MM.1S (cell line): ENCODE data around the gene ITGB8.

Source experiments
- DNase-seq: peaks from one replicate; pipeline ENCODE4 v3.0.0-alpha.2; 2015
- H2AFZ ChIP-seq: fragments of 300-600 bp; sonication (generic); 2 replicates; pipeline ENCODE4 v1.6.0; 2016; ENCODE audit warnings: antibody characterized with exemption, low read length
- H3F3A ChIP-seq: fragments of 300-600 bp; sonication (generic); 2 replicates; pipeline ENCODE4 v1.6.1; 2016; ENCODE audit warnings: mild to moderate bottlenecking, antibody characterized with exemption, low read length, moderate library complexity, mixed read lengths; ENCODE audit not compliant: insufficient read depth
- H3K27ac ChIP-seq: fragments of 300-600 bp; sonication (generic); 2 replicates; pipeline ENCODE4 v1.5.1; 2016; ENCODE audit warnings: mild to moderate bottlenecking, low read length
- H3K27me3 ChIP-seq: fragments of 300-600 bp; sonication (generic); replicated peaks from 2 replicates; pipeline ENCODE4 v1.6.0; 2016; ENCODE audit warnings: low read length; ENCODE audit not compliant: insufficient read depth
- H3K36me3 ChIP-seq: fragments of 300-600 bp; sonication (generic); replicated peaks from 2 replicates; pipeline ENCODE4 v1.6.1; 2016; ENCODE audit warnings: mild to moderate bottlenecking, low read length, mixed read lengths; ENCODE audit not compliant: insufficient read depth
- H3K4me1 ChIP-seq: fragments of 300-600 bp; sonication (generic); 2 replicates; pipeline ENCODE4 v1.6.1; 2016; ENCODE audit warnings: low read length, mixed read lengths
- H3K4me2 ChIP-seq: fragments of 300-600 bp; sonication (generic); 2 replicates; pipeline ENCODE4 v1.6.0; 2016; ENCODE audit warnings: low read depth, low read length
- H3K4me3 ChIP-seq: fragments of 300-600 bp; sonication (generic); 2 replicates; pipeline ENCODE4 v1.5.1; 2016; ENCODE audit warnings: low read length, mixed read lengths
- H3K79me2 ChIP-seq: fragments of 300-600 bp; sonication (generic); 2 replicates; pipeline ENCODE4 v1.6.1; 2016; ENCODE audit warnings: mixed run types, low read length, mixed read lengths
- H3K9ac ChIP-seq: fragments of 300-600 bp; sonication (generic); 2 replicates; pipeline ENCODE4 v1.6.1; 2016; ENCODE audit warnings: low read length, mixed read lengths
- H3K9me2 ChIP-seq: fragments of 300-600 bp; sonication (generic); replicated peaks from 2 replicates; pipeline ENCODE4 v1.6.1; 2016; ENCODE audit warnings: mild to moderate bottlenecking, low read length, mixed read lengths; ENCODE audit not compliant: insufficient read depth
- H3K9me3 ChIP-seq: fragments of 300-600 bp; sonication (generic); replicated peaks from 2 replicates; pipeline ENCODE4 v1.6.1; 2016; ENCODE audit warnings: mild to moderate bottlenecking, low read length, mixed read lengths; ENCODE audit not compliant: insufficient read depth
- H4K20me1 ChIP-seq: fragments of 300-600 bp; sonication (generic); 2 replicates; pipeline ENCODE4 v1.6.1; 2016; ENCODE audit warnings: mild to moderate bottlenecking, low read length, moderate library complexity, mixed read lengths; ENCODE audit not compliant: insufficient read depth
- EZH2 ChIP-seq: fragments of 300-600 bp; sonication (generic); optimal IDR thresholded peaks from 2 replicates; pipeline ENCODE3; 2017; ENCODE audit warnings: low read depth, mild to moderate bottlenecking, antibody characterized with exemption, low read length, mixed read lengths
- EZH2phosphoT487 ChIP-seq: fragments of 300-600 bp; sonication (generic); IDR thresholded peaks from 2 replicates; pipeline ENCODE4 v1.6.1; 2018; ENCODE audit warnings: antibody characterized with exemption, low read length
- TF ChIP-seq, protein P1 (sequence below): fragments of 300-600 bp; sonication (generic); IDR thresholded peaks from 2 replicates; pipeline ENCODE4 v1.5.1; 2016; ENCODE audit warnings: antibody characterized with exemption, low read length, mixed read lengths

ITGB8 gene

GRCh38 chr7:20352573-20353306 is 22.0 kb downstream of the ITGB8 start:
- H3K9me2 ChIP-seq = no peaks in the 10 kb centered on the region
- H4K20me1 ChIP-seq = no peaks in the 10 kb centered on the region
- H3K27ac ChIP-seq = no peak overlapping the region
- H3K4me2 ChIP-seq = no peak overlapping the region
- no peak for DNase-seq
- no peaks in the 10 kb centered on the region for H3K9me3 ChIP-seq
- H3K36me3 ChIP-seq = no peaks in the 10 kb centered on the region
- H2AFZ ChIP-seq = no peak overlapping the region
- H3K79me2 ChIP-seq = no peaks in the 10 kb centered on the region
- H3K27me3 ChIP-seq = no peaks in the 10 kb centered on the region
- no peak overlapping the region for H3K4me3 ChIP-seq
- no peak overlapping the region for H3K9ac ChIP-seq
- TF ChIP-seq, protein P1, sequence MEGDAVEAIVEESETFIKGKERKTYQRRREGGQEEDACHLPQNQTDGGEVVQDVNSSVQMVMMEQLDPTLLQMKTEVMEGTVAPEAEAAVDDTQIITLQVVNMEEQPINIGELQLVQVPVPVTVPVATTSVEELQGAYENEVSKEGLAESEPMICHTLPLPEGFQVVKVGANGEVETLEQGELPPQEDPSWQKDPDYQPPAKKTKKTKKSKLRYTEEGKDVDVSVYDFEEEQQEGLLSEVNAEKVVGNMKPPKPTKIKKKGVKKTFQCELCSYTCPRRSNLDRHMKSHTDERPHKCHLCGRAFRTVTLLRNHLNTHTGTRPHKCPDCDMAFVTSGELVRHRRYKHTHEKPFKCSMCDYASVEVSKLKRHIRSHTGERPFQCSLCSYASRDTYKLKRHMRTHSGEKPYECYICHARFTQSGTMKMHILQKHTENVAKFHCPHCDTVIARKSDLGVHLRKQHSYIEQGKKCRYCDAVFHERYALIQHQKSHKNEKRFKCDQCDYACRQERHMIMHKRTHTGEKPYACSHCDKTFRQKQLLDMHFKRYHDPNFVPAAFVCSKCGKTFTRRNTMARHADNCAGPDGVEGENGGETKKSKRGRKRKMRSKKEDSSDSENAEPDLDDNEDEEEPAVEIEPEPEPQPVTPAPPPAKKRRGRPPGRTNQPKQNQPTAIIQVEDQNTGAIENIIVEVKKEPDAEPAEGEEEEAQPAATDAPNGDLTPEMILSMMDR = no peak
- TF ChIP-seq EZH2phosphoT487 (no peak), EZH2 (no peak)
- no peaks in the 10 kb centered on the region for H3K4me1 ChIP-seq
- no peaks in the 10 kb centered on the region for H3F3A ChIP-seq

- H3K4me3 ChIP-seq = no peak overlapping the region
- no peaks in the 10 kb centered on the region for H3K9me3 ChIP-seq
- no peaks in the 10 kb centered on the region for H3K79me2 ChIP-seq
- no peak for DNase-seq
- no peak overlapping the region for H3K27ac ChIP-seq
- H3K4me1 ChIP-seq = no peaks in the 10 kb centered on the region
- no peaks in the 10 kb centered on the region for H3K9me2 ChIP-seq
- H2AFZ ChIP-seq = no peak overlapping the region
- no peak overlapping the region for H3K4me2 ChIP-seq
- no peaks in the 10 kb centered on the region for H3F3A ChIP-seq
- no peaks in the 10 kb centered on the region for H3K36me3 ChIP-seq
- TF ChIP-seq EZH2phosphoT487 (no peak), EZH2 (no peak)
- TF ChIP-seq, protein P1 = no peak
- H4K20me1 ChIP-seq = no peaks in the 10 kb centered on the region
- H3K9ac ChIP-seq = no peak overlapping the region
- H3K27me3 ChIP-seq = no peaks in the 10 kb centered on the region
These were observed 24.2 kb downstream of the ITGB8 start for GRCh38 chr7:20354610-20355528.

- H3K36me3 ChIP-seq = no peaks in the 10 kb centered on the region
- no peak overlapping the region for H3K4me2 ChIP-seq
- H3K27ac ChIP-seq = no peak overlapping the region
- no peak overlapping the region for H2AFZ ChIP-seq
- no peaks in the 10 kb centered on the region for H3F3A ChIP-seq
- H3K9ac ChIP-seq = no peak overlapping the region
- no peaks in the 10 kb centered on the region for H3K9me3 ChIP-seq
- H4K20me1 ChIP-seq = no peaks in the 10 kb centered on the region
- no peak for DNase-seq
- no peak overlapping the region for H3K4me3 ChIP-seq
- 0 out of 2 replicates have a peak, but pooled peaks cover 7% of the 10 kb centered on the region for H3K4me1 ChIP-seq
- H3K9me2 ChIP-seq = no peaks in the 10 kb centered on the region
- no peaks in the 10 kb centered on the region for H3K27me3 ChIP-seq
- TF ChIP-seq, protein P1 = no peak
- TF ChIP-seq EZH2phosphoT487 (no peak), EZH2 (no peak)
- 0 out of 2 replicates have a peak, but pooled peaks cover 3% of the 10 kb centered on the region for H3K79me2 ChIP-seq
These were observed 27.4 kb downstream of the ITGB8 start for GRCh38 chr7:20358106-20358505.
